Breast epithelium (tissue), 3 donors: ENCODE results near the gene GLCE.

Source experiments
- CTCF ChIP-seq, 3 donors: fragments of 450-650 bp; IDR thresholded peaks; one replicate each; pipeline ENCODE4 v1.5.1; 2016 to 2017; ENCODE audit warnings: antibody characterized with exemption in 3 of 3, mild to moderate bottlenecking in 3 of 3, moderate library complexity in 3 of 3
- POLR2A ChIP-seq: fragments of 450-650 bp; IDR thresholded peaks from one replicate; pipeline ENCODE4 v1.6.1; 2016; ENCODE audit warnings: antibody characterized with exemption, mild to moderate bottlenecking, moderate library complexity

DNA sequence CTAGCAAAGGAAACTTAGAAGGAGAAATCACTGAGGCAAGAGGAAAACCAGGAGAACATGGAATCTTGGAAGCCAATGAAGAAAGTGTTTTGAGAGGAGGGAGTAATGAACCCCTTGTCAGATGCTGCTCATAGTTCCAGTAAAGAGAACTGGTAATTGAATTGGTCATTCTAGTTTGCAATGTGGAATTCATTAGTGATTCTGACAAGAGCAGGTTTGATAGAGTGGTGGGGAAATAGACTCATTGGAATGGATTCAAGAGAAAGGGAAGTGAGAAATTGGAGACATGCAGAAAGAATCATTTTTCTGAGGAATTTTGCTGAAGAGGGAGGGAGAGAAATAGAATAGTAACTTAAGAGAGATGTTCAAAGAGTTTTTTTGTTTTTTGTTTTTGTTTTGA, 21.0 kb downstream of the GLCE start:
- no peak for TF ChIP-seq CTCF (IDR thresholded peaks at IDR 0.05)
- TF ChIP-seq POLR2A, result no peak
